K562 (cell line): ENCODE results near the gene IBA57.

Experiments
- BRCA1 ChIP-seq, 2 experiments: fragments of 450-650 bp in 1 of 2; sonication (generic) in 1 of 2; formaldehyde crosslinking in 1 of 2; IDR thresholded peaks; 2 replicates each; pipeline versions ENCODE4 v1.5.0 to v1.6.1; 2017 to 2020; ENCODE audit warnings: mild to moderate bottlenecking in 1 of 2, missing genetic modification reagents in 1 of 2
- ESRRB ChIP-seq: fragments of 250-450 bp; sonication (Bioruptor Pico); IDR thresholded peaks from 2 replicates; pipeline ENCODE4 v1.5.0; 2020; ENCODE audit warnings: mild to moderate bottlenecking, moderate library complexity, borderline replicate concordance
- EZH2 ChIP-seq: IDR thresholded peaks from 2 replicates; pipeline ENCODE4 v1.6.1; 2012; ENCODE audit warnings: low read depth, mild to moderate bottlenecking, inconsistent platforms, low read length, borderline replicate concordance
- GMEB1 ChIP-seq: fragments of 250-450 bp; sonication (Bioruptor Pico); IDR thresholded peaks from 2 replicates; pipeline ENCODE4 v1.4.0; 2020; ENCODE audit warnings: mild to moderate bottlenecking
- MXI1 ChIP-seq: IDR thresholded peaks from 2 replicates; pipeline ENCODE4 v1.6.1; 2011; ENCODE audit warnings: low read depth, mild to moderate bottlenecking, improper control_type of control experiment, low read length
- RAD21 ChIP-seq, 2 experiments: fragments of 250-450 bp in 1 of 2; fragments of 450-650 bp in 1 of 2; sonication (Bioruptor Pico) in 1 of 2; formaldehyde crosslinking in 1 of 2; IDR thresholded peaks in 1 of 2; conservative IDR thresholded peaks in 1 of 2; 2 replicates each; pipeline versions ENCODE4 v1.4.0 to v1.8.0; 2020 to 2022; ENCODE audit warnings: mild to moderate bottlenecking in 2 of 2, moderate library complexity in 1 of 2
- SAFB2 ChIP-seq: fragments of 200-400 bp; formaldehyde crosslinking; IDR thresholded peaks from 2 replicates; pipeline ENCODE4 v1.6.1; 2018; ENCODE audit warnings: borderline replicate concordance, low read length, low read depth, moderate library complexity; ENCODE audit not compliant: severe bottlenecking
- TF ChIP-seq, protein P1 (sequence below): fragments of 250-450 bp; sonication (Bioruptor Pico); IDR thresholded peaks from 2 replicates; pipeline ENCODE4 v1.5.0; 2020; ENCODE audit warnings: mild to moderate bottlenecking
- TF ChIP-seq, protein P2 (sequence below), 3 experiments: IDR thresholded peaks in 2 of 3; conservative IDR thresholded peaks in 1 of 3; 2 replicates each; pipeline ENCODE4 v1.5.1; 2011 to 2012; ENCODE audit warnings: low read length in 3 of 3, mild to moderate bottlenecking in 3 of 3, control low read depth in 2 of 3, improper control_type of control experiment in 1 of 3, inconsistent platforms in 1 of 3, low read depth in 1 of 3, mixed read lengths in 1 of 3, moderate library complexity in 1 of 3; ENCODE audit not compliant: insufficient read depth in 2 of 3

DNA sequence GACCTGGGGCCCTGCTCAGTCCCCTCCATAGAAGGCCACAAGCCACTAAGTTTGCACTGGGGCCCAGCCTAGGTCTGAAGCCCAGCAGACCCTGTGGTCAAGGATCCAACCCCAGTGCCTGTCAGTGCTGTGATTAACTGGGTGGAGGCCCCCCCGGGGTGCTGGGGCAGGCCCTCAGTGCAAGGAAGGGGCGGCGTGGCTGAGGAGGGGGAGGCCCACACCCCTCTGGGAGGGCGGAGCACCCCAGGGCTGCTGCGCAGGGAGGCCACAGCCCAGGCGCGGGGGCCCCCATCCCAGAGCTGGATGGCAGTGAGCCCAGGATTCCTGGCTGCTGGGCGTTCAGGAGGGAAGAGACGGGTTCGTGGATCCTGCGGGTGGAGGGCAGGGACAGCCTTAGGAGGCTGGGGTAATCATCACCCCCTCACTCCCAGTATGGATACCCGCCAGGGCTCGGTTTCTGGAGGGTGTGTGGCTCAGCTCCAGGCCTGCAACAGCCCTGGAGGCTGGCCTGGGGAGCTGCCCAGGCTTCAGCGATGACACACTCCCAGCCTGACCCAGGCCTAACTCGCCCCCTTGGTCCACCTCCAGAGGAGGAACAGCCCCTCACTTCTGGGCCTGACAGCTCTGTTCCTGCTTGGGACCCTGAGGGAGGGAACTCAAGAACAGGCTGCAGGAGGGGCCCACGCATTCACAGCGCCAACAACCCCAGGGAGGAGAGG is 15.0 kb upstream of the IBA57 start:
- TF ChIP-seq MXI1 (no peak), RAD21 (CRISPR knock-in tag; conservative IDR thresholded peaks at IDR 0.05 in 1 of 2, IDR thresholded peaks at IDR 0.05 in 1 of 2) (no peak), SAFB2 (no peak), ESRRB (no peak), EZH2 (no peak), BRCA1 (IDR thresholded peaks at IDR 0.05) (no peak), BRCA1 (CRISPR knock-in tag; IDR thresholded peaks at IDR 0.05) (no peak), GMEB1 (CRISPR knock-in tag) (no peak)
- TF ChIP-seq, protein P1, sequence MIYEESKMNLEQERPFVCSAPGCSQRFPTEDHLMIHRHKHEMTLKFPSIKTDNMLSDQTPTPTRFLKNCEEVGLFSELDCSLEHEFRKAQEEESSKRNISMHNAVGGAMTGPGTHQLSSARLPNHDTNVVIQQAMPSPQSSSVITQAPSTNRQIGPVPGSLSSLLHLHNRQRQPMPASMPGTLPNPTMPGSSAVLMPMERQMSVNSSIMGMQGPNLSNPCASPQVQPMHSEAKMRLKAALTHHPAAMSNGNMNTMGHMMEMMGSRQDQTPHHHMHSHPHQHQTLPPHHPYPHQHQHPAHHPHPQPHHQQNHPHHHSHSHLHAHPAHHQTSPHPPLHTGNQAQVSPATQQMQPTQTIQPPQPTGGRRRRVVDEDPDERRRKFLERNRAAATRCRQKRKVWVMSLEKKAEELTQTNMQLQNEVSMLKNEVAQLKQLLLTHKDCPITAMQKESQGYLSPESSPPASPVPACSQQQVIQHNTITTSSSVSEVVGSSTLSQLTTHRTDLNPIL (CRISPR knock-in tag), result no peak
- TF ChIP-seq, protein P2, sequence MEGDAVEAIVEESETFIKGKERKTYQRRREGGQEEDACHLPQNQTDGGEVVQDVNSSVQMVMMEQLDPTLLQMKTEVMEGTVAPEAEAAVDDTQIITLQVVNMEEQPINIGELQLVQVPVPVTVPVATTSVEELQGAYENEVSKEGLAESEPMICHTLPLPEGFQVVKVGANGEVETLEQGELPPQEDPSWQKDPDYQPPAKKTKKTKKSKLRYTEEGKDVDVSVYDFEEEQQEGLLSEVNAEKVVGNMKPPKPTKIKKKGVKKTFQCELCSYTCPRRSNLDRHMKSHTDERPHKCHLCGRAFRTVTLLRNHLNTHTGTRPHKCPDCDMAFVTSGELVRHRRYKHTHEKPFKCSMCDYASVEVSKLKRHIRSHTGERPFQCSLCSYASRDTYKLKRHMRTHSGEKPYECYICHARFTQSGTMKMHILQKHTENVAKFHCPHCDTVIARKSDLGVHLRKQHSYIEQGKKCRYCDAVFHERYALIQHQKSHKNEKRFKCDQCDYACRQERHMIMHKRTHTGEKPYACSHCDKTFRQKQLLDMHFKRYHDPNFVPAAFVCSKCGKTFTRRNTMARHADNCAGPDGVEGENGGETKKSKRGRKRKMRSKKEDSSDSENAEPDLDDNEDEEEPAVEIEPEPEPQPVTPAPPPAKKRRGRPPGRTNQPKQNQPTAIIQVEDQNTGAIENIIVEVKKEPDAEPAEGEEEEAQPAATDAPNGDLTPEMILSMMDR (IDR thresholded peaks at IDR 0.05 in 2 of 3, conservative IDR thresholded peaks at IDR 0.05 in 1 of 3; ENCODE audit: insufficient read depth in 2 of 3, low read depth in 1 of 3, low read length in 3 of 3), result no peak
